ENCODE results near the gene SUGCT.

GRCh38 chr7:40870108-40870507, 735.3 kb downstream of the SUGCT start:
- TF ChIP-seq CTCF (IDR thresholded peaks at IDR 0.05), result no peak
- no peak for TF ChIP-seq POLR2A (IDR thresholded peaks at IDR 0.05)
- no peak for TF ChIP-seq POLR2AphosphoS5 (IDR thresholded peaks at IDR 0.05)
